GM19452 (cell line): ENCODE data around the gene PTPRZ1.

Experiments
- ATAC-seq: cut with Tn5 transposase; IDR thresholded peaks from one replicate; pipeline ENCODE4 v1.9.1; 2021; ENCODE audit not compliant: unreplicated experiment

Gene PTPRZ1

DNA sequence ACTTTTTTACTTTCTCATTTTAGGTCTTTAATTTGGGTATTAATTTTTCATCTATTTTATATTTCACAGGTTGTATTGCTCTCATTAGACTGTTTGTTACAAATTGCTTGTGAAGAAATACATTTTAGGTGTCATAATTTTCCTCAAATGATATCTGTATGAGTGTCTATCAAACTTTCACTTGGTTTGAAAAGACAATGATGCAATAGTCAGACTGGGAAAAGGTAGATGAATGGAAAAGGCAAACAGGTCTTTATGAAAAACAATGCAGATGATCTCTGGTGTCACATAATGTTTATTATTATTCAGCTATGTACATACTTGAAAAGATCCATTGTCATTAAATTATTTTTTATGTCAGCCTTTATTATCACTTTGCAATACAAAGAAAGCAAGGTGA is 80.2 kb downstream of the PTPRZ1 start:
- no peak for ATAC-seq

DNA sequence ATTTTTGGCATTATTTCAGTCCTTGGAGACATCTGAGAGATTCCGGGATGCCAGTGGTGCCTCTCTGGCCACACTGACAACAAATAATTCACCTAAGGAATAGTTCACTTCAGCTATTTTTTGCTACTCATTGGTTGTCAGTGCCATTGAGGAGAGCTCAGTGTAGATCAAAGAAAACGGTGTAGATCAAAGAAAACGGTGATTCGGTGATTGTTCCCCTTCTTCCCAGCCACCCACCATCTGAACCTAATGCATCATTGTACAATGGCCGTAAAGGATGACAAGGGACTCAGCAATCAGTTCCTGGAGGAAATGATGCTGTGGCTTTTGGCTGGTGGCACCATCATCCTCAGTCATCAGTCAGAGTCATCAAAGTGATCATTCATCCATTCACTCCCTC is 80.6 kb downstream of the PTPRZ1 start:
- ATAC-seq: no peak

DNA sequence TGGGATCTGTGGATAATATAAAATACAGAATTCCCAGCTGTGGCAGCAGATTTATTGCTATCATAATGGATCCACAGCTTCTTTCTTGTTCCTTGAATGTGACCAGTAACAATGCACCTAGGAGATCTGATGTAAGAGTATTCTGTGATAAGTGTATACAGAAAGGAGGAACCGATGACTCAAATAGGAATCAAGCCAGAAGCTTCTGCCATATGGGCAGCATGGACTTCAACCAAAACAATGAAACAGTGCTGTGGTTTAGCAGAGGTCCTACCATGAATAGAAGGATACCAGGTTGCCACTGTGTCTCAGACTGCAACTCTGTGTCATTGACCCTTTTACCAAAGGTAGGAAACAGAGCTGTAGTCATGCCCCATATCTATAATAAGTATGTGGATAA is 81.8 kb downstream of the PTPRZ1 start:
- no peak for ATAC-seq

DNA sequence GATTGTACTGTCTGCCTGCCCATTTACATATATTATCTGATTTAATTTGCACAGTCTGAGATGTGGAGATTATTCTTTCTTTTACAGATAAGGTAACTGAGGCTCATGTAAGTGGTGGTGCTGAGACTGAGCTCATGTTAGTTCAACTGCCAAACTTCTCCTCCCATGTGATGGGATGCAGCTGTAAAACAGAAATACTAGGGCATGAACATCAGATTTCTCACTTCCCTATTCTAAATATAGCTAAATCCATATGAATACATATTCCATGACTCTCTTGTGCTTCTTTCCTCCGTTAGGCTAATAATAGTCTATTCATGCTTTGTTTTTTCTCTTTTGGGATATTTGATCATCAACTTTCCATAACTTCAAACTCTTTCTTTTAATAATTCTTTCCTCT is 84.7 kb downstream of the PTPRZ1 start:
- no peak for ATAC-seq

DNA sequence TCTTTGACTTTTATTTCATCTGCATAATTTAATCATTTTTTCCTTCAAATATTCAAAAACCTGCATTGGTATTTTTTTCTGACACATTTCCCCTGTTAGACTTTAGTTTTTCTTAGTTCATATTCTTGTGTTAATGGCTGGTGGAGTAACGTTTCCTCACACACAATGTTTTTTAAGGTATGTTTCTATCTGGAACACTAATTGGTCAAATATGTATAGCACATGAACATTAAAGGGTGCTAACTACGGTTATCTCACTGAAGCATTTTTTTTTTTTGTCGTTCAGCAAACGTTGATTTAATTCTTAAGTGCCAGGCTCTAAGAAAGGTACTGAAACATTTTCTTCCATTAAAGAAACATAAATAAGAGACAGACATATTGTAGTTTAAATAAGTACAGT is 87.7 kb downstream of the PTPRZ1 start:
- ATAC-seq: no peak

DNA sequence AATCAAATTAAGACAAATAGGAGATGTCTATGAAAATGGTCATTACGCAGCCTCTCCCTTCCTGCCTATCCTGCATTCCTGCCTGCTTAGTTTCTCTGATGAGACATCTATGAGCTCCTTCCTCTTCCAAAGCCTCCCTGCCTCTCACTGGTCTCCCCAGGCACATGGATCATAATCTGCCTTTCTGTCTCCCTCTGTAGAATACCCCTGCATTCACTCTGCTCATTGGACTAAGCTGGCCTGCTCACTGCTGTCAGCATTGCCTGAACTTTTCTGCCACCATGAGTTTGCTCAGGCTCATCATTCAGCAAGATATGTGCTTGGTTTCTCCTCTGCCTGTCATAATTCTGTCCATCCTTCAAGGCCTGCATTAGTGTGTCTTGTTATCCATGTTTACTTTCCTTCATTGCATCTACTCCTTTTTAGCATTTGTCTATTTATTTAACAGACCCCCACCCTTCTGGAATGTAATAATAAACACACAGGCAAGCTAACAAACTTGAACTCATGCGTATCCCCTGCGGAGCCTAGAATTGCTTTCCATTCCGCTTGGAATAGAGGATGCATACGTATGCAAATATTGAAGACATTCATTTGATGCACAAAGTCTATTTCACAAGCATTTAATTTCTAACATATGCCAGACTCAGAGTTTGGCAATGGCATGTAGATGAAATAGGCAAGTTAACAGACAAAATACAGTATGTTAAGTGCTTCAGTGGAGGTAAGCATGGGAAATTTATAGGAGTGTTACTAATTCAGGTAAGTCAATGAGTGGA is 88.3 kb downstream of the PTPRZ1 start:
- ATAC-seq: no peak

DNA sequence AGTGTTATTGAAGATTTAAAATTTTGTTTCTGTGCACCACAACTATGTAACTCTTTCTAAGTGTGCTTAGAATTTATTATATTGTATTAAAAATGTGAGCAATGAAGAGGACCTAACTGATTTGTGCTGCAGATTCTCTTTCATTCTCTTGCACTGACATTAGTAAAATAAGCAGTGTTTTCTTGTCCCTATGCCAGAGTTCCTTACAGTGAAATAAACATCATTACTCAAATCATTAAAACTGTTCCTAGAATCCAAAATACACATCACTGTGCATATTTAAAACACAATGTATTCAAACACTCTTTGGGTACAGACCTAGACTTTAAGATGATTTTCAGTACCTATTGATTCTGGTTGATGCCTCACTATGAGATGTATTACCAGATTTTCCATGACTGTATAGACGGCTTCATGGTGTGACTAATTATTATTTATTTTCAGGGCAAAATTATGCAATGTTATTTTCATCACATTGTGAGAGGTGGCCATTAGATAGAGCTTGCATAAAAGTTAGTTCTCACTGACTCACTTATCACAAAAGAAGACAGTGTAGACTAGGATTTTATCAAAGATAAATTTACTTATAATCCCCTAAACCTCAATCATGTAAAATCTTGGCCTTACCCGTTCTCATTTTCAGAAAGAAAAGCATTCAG is 93.4 kb downstream of the PTPRZ1 start:
- no peak for ATAC-seq

DNA sequence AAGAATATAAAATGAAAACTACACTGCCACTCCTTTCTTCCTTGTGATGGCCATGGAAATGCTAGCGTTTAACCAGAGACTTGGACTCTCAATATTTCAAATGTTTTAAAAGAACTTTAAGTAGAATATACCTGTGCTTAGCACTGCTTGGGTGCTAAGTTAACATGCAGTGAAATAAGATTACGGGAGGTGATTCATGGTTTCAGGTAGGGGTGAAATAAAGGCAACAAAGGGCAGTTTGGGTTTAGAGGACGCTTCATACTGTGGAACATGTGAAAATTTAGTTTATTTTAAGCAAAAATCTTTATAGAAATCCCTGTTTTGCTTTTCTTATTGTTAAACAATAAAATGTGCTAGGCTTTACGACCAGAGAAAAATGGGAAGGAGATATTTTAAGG is 94.0 kb downstream of the PTPRZ1 start:
- no peak for ATAC-seq

DNA sequence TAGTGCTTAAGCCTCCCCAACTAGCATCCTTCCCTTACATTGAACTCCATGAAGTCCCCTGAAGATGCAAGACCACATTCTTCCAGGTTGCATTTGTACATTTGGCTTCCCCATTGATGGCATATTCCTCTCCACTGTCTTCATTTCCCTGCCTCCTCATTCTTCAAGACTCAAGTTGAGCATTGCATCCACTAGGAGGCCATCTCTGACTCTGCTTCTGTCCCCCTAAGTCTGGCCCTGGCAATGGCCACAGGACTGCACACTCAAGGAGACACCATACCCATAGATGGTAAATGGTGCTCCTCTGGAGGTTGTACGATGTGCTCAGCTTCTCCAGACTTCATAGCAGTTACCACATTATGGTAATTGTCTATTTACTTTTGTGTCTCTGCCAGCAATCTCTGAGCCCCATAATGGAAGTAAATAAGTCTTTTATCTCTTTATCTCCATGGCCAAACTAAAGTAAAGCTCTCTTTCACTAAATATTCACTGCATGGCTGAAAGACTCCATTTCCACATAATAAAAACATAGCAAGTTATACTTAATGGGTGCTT is 112.6 kb downstream of the PTPRZ1 start:
- ATAC-seq: no peak

DNA sequence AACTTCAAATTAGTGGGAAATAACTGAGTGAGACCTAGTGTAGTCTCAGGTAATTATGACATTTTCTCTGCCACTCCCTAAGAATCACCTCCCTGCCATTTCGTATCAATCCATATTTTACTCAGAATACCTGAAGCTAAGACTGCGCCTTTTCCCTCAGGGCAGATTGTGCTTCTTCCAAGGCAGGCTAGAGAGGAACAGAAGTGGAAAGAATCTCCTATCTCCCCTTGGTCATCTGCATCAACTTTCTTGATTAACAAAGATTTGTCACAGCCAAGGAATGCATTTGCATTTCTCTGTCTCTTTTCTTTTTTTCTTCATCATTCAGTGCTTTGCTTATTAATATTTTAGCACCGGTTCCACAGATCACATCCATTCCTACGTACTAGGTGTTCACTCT is 119.1 kb downstream of the PTPRZ1 start:
- ATAC-seq: no peak

DNA sequence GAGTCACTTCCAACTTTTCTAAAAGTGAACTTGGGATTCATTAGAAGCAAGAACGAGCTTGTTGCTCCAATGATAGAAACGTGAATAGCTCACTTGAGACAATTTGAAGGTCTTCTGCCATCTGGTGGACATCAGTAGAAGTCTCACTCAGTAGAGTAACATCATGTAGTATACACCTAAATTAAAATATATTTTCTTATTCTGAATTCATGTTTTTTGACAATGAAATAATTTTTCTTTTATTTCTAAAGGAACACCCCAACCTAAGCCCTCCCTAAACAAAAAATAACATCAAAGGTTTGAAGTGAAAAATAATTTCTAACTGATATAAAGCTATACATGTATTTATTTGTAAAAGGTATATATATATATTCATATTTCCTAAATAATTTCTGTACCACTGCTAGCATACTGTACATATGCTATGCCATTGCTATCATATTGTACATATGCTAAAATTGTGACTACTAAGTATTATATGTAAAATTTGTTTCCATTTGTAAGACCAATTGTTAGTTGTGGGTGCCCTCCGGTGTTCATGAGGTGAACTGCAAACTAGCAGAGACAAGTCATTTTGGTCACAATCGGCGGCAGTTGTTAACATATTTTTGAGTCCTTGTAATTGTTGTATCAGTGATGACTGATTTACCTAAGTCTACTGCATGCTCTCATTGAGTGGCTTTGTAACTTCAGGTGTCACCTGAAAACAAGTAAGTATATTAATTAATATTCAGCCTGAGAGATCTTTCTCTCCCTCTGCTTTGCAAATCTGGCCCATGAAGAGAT is 121.9 kb downstream of the PTPRZ1 start:
- peak; percentile 94 for ATAC-seq

DNA sequence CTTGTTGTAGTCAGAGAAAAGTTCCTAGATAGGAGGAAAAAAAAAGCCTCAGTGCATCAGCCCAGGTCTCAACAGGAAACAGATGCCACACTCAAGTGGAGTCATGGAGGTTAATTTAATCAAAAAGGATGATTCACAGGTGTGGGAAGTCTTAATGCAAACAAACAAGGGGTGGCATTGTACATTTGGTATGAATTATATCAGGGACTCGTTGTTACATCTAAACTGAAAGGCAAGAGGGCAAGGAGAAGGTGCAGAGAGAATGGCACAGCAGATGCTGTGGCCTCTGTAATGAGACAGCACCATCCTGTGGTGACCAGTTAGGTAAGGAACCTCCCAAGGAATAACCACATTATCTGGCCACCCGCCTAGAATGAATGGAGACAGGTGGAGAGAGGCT is 133.7 kb downstream of the PTPRZ1 start:
- no peak for ATAC-seq

DNA sequence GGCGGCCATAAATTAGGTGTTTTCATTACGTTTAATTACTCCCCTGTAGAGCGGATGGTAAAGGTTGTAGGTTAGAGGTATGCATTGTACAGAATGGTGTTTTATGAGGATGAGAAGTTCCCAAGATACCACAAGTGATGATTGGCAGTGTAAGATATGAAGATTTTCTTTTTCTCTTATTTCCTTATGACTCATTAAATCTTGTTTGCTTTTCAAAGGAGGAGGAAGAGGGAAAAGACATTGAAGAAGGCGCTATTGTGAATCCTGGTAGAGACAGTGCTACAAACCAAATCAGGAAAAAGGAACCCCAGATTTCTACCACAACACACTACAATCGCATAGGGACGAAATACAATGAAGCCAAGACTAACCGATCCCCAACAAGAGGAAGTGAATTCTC is 137.2 kb downstream of the PTPRZ1 start:
- ATAC-seq: no peak

DNA sequence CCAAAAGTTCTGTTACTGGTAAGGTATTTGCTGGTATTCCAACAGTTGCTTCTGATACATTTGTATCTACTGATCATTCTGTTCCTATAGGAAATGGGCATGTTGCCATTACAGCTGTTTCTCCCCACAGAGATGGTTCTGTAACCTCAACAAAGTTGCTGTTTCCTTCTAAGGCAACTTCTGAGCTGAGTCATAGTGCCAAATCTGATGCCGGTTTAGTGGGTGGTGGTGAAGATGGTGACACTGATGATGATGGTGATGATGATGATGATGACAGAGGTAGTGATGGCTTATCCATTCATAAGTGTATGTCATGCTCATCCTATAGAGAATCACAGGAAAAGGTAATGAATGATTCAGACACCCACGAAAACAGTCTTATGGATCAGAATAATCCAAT is 140.1 kb downstream of the PTPRZ1 start:
- ATAC-seq: peak; percentile 68

DNA sequence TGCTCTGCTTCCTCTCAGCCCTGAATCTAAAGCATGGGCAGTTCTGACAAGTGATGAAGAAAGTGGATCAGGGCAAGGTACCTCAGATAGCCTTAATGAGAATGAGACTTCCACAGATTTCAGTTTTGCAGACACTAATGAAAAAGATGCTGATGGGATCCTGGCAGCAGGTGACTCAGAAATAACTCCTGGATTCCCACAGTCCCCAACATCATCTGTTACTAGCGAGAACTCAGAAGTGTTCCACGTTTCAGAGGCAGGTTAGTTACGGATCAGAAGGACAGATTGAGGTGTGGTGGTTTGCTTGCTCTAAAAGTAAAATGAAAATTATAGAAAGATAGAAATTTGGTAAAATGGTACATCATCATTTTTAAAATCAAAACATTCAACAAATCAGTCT is 140.7 kb downstream of the PTPRZ1 start:
- ATAC-seq: no peak

DNA sequence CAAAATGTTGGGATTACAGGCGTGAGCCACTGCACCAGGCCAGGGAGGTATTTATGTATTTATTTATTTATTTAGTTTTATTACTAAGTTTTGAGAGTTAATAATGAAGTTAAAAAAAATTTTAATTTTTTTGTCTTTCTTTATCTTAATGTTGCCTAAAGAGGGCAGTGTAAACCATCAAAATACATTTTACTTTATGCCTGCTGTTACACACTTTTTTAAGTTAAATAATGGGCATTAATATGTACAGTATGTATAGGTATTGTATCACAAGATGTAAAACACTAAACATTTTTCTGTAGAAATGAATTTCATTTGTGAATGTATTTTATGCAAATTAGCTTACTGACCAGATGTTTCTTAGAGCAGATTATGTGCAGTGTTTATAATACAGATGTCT is 141.7 kb downstream of the PTPRZ1 start:
- ATAC-seq: no peak

DNA sequence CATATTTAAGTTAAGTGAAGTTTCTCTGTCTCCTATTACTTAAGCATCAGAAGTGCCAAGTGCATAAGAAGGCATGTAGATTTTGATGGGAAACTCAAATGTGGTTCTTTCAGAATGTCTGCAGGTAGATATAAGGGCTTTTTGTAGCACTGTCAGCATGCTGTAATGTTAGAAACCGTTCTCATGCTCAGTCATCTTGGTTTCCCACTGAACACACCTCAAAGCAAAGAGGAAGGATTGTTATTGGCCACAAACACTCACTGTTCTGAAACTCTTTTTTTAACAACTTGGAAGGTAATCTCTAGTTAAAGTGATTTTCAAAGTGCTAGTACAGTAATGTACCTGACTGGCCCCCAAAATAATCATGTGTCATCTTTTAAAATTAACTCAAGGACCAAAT is 145.1 kb downstream of the PTPRZ1 start:
- ATAC-seq: no peak

DNA sequence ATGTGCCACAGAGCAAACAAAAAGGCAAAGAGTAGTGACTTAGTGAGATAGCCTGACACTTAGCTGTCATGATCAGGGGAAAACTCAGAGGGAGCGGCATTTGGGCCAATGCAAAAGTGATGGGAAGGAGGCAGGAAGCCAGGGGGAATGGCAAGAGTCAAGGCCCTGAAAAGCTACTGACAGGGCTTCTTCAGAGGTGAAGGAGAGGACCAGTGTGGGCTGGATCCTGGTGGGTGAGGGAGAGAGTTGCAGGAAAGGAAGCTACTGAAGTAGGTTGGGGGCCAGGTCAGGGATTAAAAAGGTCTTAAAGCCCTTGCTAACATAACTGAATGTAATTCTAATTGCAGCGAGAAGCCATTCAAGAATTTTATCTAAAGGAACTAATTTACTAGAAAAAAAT is 154.1 kb downstream of the PTPRZ1 start:
- no peak for ATAC-seq

DNA sequence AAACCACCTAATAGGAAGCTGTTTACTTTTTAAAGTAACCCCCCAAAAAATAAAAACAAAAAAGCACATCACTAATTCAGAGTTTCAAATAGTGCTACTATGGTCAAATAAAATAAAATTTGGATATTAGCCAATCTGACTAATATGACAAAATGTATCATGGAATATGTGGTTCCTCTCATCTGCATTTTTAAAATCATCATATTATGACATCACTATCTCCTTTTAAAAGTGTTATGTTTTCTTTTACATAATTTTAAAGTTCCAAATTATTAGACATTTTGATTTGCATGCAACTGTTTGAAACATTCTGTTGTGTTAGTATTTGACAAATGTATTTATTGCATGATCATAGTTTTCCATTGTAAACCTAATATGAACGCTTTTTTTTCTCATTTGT is 160.7 kb downstream of the PTPRZ1 start:
- ATAC-seq: no peak

DNA sequence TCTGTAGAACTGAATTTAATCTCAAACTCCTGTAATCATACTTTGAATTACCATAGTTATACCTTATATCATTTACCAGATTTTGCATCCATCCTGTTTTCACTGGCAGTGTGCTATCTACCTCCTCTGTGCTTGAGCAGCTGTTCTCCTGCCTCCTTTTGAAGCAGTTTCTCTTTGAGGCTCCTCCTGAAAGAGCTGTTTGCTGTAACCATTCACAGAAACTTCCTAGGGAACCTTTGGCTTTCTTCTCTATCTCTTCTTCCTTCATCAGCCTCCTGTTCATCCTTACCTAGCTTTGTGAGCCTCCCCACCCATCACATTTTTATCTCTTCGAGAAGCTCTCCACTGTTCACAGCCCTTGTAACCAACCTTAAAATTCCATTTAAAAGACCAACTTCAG is 162.9 kb downstream of the PTPRZ1 start:
- ATAC-seq: no peak

DNA sequence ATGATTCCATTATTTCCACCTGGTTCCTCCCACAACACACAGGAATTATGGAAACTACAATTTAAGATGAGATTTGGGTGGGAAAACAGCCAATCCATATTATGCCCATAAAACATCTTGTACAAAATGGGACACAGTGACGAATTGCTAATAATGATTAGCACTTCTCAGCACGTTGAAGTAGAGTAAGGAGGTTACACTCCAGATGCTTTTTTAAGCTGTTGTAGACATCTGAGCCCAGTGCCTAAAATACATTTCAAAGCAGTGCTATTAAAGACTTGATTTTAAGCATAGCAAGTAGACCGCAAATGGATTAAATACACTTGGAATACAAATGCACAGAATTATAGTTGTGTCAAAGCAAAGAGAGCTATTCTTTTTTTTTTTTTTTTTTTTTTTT is 165.2 kb downstream of the PTPRZ1 start:
- ATAC-seq: no peak

DNA sequence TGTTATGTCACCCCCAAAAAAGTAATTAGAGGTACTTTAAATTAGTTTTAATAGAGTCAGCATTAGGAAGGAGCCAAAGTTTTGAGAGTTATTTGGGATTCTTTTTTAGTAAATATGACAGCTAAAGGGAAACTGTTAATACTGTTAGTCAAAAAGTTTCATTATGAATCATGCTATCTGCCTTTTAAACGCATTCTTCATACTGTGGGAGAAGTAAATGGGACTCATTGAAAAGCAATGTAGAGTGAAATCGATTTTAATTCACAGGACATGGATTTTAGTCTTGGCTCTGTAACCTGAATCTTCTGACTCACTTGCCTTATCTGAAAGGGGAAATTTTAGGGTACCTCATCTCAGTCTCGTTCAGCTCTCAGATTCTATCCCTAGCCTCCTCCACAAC is 165.9 kb downstream of the PTPRZ1 start:
- ATAC-seq: no peak
